ENCODE results near the gene ATP1B2. TPM values are rescaled to one million over a fixed set of nuclear protein-coding genes. Genes with fewer than 3 reads are reported as not detected.

The ATP1B2 gene
- total RNA-seq, 1 donor from 2014 or later = 2.7 TPM

DNA sequence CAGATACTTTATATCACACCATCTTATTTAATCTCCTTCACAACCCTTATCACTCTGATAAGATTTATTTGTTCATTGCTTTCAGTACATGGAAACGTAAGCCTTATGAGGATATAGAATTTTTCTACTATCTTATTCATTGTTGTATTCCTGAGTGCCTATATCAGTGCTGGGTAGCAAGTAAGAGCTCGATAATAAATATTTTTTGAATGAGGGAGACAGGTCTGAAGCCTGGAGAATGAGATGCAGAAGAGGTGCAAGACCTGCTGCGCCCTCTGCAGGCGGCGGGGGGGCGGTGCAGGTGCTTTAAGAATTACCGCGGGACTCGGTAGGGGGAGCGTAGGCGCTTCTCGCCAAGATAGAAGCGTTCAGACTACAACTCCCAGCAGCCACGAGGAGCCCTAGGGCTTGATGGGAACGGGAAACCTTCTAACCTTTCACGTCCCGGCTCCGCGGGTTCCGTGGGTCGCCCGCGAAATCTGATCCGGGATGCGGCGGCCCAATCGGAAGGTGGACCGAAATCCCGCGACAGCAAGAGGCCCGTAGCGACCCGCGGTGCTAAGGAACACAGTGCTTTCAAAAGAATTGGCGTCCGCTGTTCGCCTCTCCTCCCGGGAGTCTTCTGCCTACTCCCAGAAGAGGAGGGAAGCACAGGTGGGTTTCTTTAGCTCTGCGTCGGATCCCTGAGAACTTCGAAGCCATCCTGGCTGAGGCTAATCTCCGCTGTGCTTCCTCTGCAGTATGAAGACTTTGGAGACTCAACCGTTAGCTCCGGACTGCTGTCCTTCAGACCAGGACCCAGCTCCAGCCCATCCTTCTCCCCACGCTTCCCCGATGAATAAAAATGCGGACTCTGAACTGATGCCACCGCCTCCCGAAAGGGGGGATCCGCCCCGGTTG lies 37.4 kb downstream of the ATP1B2 start, which contains the start of gene WRAP53:
Gene WRAP53 (plus strand): TSS at position 570 of the 900 bp plus-strand sequence. CDS start 172 bp downstream, at position 742.
- DNase-seq (ENCODE audit: extremely low spot score in 2 of 2) = peak in 1 of 2 donors; percentile 99
- intact Hi-C loops (cut with DNase I) = loop anchor here (2.0 kb wide), 1 partner anchor 73 kb away; the partner anchor contains the start of gene FXR2

DNA sequence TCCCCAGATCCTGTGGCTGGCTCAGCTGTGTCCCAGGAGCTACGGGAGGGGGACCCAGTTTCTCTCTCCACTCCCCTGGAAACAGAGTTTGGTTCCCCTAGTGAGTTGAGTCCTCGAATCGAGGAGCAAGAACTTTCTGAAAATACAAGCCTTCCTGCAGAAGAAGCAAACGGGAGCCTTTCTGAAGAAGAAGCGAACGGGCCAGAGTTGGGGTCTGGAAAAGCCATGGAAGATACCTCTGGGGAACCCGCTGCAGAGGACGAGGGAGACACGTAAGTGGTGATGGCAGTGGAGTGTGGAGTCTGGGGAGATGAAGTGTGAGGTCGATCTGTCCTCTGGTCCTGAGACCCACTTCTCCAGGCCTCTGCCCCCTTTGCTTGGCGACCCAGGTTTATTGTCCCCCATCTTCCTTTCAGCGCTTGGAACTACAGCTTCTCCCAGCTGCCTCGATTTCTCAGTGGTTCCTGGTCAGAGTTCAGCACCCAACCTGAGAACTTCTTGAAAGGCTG lies 38.1 kb downstream of the ATP1B2 start:
- no peaks in the 10 kb centered on the region for H3K27me3 ChIP-seq
- no peak for DNase-seq (ENCODE audit: extremely low spot score in 2 of 2)
- TF ChIP-seq, protein P1, sequence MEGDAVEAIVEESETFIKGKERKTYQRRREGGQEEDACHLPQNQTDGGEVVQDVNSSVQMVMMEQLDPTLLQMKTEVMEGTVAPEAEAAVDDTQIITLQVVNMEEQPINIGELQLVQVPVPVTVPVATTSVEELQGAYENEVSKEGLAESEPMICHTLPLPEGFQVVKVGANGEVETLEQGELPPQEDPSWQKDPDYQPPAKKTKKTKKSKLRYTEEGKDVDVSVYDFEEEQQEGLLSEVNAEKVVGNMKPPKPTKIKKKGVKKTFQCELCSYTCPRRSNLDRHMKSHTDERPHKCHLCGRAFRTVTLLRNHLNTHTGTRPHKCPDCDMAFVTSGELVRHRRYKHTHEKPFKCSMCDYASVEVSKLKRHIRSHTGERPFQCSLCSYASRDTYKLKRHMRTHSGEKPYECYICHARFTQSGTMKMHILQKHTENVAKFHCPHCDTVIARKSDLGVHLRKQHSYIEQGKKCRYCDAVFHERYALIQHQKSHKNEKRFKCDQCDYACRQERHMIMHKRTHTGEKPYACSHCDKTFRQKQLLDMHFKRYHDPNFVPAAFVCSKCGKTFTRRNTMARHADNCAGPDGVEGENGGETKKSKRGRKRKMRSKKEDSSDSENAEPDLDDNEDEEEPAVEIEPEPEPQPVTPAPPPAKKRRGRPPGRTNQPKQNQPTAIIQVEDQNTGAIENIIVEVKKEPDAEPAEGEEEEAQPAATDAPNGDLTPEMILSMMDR (IDR thresholded peaks at IDR 0.05) = no peak
- TF ChIP-seq POLR2AphosphoS5 (IDR thresholded peaks at IDR 0.05; ENCODE audit: insufficient read depth in 1 of 2, low read depth in 1 of 2) (no peak), POLR2A (IDR thresholded peaks at IDR 0.05) (no peak)
- H3K27ac ChIP-seq = peak overlapping the region; percentile 46
- intact Hi-C loops (cut with DNase I) = no loop called here
- H3K36me3 ChIP-seq = no peaks in the 10 kb centered on the region
- peak overlapping the region; percentile 63 to 83 for H3K4me3 ChIP-seq
- no peaks in the 10 kb centered on the region for H3K9me3 ChIP-seq
- H3K4me1 ChIP-seq = peaks cover 30% of the 10 kb centered on the region

More for the DNA sequence above, 37.4 kb downstream of the ATP1B2 start, which contains the start of gene WRAP53:
- Histone ChIP-seq H3K27ac (peak within 1 kb of the TSS; percentile 95), H3K4me1 (peaks cover 36% of the 10 kb centered on the region), H3K9me3 (no peaks in the 10 kb centered on the region), H3K27me3 (no peaks in the 10 kb centered on the region), H3K4me3 (peak within 1 kb of the TSS; percentile 73 to 83), H3K36me3 (no peaks in the 10 kb centered on the region)
- TF ChIP-seq, protein P1 (IDR thresholded peaks at IDR 0.05) = peak; percentile 92 to 98 (median 92)
- TF ChIP-seq POLR2AphosphoS5 (IDR thresholded peaks at IDR 0.05; ENCODE audit: insufficient read depth in 1 of 2, low read depth in 1 of 2) (peak; percentile 85 to 99), POLR2A (IDR thresholded peaks at IDR 0.05) (no peak)

DNA sequence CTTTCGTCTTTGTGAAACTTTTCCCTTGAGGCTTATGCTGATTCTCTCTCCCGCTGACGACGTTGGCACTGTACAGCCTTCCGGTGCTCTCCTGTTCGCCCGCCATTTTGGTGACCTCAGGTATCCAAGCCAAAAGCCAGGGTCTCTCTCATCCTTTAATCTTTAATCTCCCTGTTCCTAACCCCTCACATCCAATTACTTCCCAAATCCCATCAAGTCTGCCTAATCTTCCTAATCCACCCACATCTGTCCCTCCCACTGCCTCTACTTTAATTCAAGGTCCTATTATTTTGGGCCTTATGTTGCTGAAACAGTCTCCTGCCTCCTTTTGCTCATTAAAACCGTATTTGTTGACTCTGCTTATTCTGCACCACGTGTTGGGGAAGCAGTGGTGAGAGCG lies 44.9 kb downstream of the ATP1B2 start:
- Histone ChIP-seq H3K36me3 (no peaks in the 10 kb centered on the region), H3K4me3 (no peak overlapping the region), H3K4me1 (no peaks in the 10 kb centered on the region), H3K27ac (no peak overlapping the region), H3K9me3 (no peaks in the 10 kb centered on the region), H3K27me3 (no peaks in the 10 kb centered on the region)
- intact Hi-C loops (cut with DNase I) = no loop called here
- no peak for DNase-seq (ENCODE audit: extremely low spot score in 2 of 2)
- no peak for TF ChIP-seq POLR2A (IDR thresholded peaks at IDR 0.05)
- no peak for TF ChIP-seq POLR2AphosphoS5 (IDR thresholded peaks at IDR 0.05; ENCODE audit: insufficient read depth in 1 of 2, low read depth in 1 of 2)
- TF ChIP-seq, protein P1 (IDR thresholded peaks at IDR 0.05) = no peak

DNA sequence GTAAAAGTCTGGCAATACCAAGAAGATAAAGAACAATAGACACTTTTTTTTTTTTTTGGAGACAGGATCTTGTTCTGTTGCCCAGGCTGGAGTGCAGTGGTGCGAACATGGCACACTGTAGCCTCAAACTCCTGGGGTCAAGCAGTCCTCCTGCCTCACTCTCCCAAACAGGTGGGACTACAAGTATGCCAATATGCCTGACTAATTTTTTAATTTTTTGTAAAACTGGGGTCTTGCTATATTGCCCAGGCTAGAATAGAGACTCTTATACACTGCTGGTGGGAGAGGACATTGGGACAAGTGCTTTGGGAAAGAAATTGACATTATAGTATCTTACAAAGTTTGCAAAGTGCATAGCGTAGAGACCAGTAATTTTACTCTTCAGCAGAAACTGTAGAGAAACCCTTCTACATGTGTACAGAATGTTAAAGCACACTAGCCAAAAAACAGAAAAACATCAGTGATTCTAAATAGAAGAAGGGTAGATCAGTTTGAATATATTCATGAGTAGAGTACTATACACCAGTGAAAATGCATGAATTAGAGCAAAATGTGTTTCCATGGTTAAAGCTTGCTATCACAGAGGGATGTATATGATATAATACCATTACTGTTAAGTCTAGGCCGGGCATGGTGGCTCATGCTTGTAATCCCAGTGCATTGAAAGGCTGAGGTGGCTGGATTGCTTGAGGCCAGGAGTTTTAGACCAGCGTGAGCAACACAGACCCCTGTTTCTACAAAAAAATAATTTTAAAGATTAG lies 47.3 kb downstream of the ATP1B2 start:
- TF ChIP-seq POLR2A (IDR thresholded peaks at IDR 0.05) = no peak
- TF ChIP-seq POLR2AphosphoS5 (IDR thresholded peaks at IDR 0.05; ENCODE audit: insufficient read depth in 1 of 2, low read depth in 1 of 2) = no peak
- H3K9me3 ChIP-seq = no peaks in the 10 kb centered on the region
- intact Hi-C loops (cut with DNase I) = no loop called here
- no peaks in the 10 kb centered on the region for H3K27me3 ChIP-seq
- H3K27ac ChIP-seq = no peak overlapping the region
- DNase-seq (ENCODE audit: extremely low spot score in 2 of 2) = no peak
- peaks cover 0 to 17% of the 10 kb centered on the region in 2 donors for H3K36me3 ChIP-seq
- H3K4me3 ChIP-seq = no peak overlapping the region
- no peaks in the 10 kb centered on the region for H3K4me1 ChIP-seq

DNA sequence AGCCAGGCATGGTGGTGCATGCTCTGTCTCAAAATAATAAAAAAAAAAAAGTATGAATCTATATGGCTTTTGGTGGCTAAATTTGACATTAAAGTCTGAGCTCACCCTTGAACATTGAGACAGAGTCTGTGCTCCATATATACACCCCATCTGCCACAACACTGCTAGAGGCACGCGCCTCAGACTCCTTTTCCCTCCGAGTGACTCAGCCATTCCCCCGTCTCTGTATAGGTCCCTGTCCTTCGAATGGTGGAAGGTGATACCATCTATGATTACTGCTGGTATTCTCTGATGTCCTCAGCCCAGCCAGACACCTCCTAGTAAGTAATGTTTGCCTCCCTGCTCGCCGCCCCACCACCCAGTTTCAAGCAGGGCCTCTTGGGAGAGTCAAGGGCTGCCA lies 49.8 kb downstream of the ATP1B2 start:
- TF ChIP-seq POLR2AphosphoS5 (IDR thresholded peaks at IDR 0.05; ENCODE audit: insufficient read depth in 1 of 2, low read depth in 1 of 2) (no peak), POLR2A (IDR thresholded peaks at IDR 0.05) (no peak)
- TF ChIP-seq, protein P1 (IDR thresholded peaks at IDR 0.05) = no peak
- H3K9me3 ChIP-seq = no peaks in the 10 kb centered on the region
- no peak overlapping the region for H3K4me3 ChIP-seq
- DNase-seq (ENCODE audit: extremely low spot score in 2 of 2) = no peak
- peaks cover 0 to 17% of the 10 kb centered on the region in 2 donors for H3K36me3 ChIP-seq
- H3K4me1 ChIP-seq = peaks cover 20% of the 10 kb centered on the region
- intact Hi-C loops (cut with DNase I) = no loop called here
- H3K27ac ChIP-seq = no peak overlapping the region
- peaks cover 5% of the 10 kb centered on the region for H3K27me3 ChIP-seq

Measured in vagina (tissue), 2 donors.